Ascending aorta (tissue), 2 donors: ENCODE measurements around the gene CYP4A22. TPM values are rescaled to one million over a fixed set of nuclear protein-coding genes. Genes with fewer than 3 reads are reported as not detected.
"Not testable (repeated sequence)": the region's sequence is repeated elsewhere in the genome, so short reads cannot be mapped to it uniquely, and the experiment has no call there.

Source experiments
- DNase-seq, 2 donors: peaks; one replicate each; pipeline ENCODE4 v3.0.0-alpha.2; 2019; ENCODE audit warnings: low spot score in 2 of 2
- H3K27ac ChIP-seq, 2 donors: fragments of 200-600 bp; sonication (generic); one replicate each; pipeline ENCODE4 v1.5.1; 2016 to 2017; ENCODE audit warnings: mild to moderate bottlenecking in 1 of 2
- H3K27me3 ChIP-seq: fragments of 200-600 bp; sonication (generic); one replicate; pipeline ENCODE4 v1.5.1; 2017
- H3K36me3 ChIP-seq, 2 donors: fragments of 200-600 bp; sonication (generic); one replicate each; pipeline ENCODE4 v1.5.1; 2016
- H3K4me1 ChIP-seq, 2 donors: fragments of 200-600 bp; sonication (generic); one replicate each; pipeline ENCODE4 v1.5.1; 2016 to 2017; ENCODE audit warnings: mild to moderate bottlenecking in 1 of 2
- H3K4me3 ChIP-seq, 2 donors: fragments of 200-600 bp; sonication (generic); one replicate each; pipeline ENCODE4 v1.5.1; 2016 to 2017; ENCODE audit warnings: mild to moderate bottlenecking in 1 of 2
- H3K9me3 ChIP-seq, 2 donors: fragments of 200-600 bp; sonication (generic); one replicate each; pipeline ENCODE4 v1.5.1; 2016
- intact Hi-C: fragments of 100-400 bp; cut with DNase I; formaldehyde crosslinking; loops from one replicate; pipeline ENCODE4 v1.15.1; 2023
- total RNA-seq: library from RNA; depleted of rRNA; stranded (reverse); fragments of >200 nt; gene quantifications from one replicate; pipeline ENCODE4 v1.1.0, GENCODE V29; 2016
- TF ChIP-seq, protein P1 (sequence below), 3 experiments: fragments of 200-600 bp in 2 of 3; fragments of 450-650 bp in 1 of 3; sonication (generic) in 2 of 3; IDR thresholded peaks; one replicate each; pipeline ENCODE4 v1.5.1; 2016 to 2019; ENCODE audit warnings: antibody characterized with exemption in 3 of 3, mild to moderate bottlenecking in 1 of 3, moderate library complexity in 1 of 3

The CYP4A22 gene, protein sequence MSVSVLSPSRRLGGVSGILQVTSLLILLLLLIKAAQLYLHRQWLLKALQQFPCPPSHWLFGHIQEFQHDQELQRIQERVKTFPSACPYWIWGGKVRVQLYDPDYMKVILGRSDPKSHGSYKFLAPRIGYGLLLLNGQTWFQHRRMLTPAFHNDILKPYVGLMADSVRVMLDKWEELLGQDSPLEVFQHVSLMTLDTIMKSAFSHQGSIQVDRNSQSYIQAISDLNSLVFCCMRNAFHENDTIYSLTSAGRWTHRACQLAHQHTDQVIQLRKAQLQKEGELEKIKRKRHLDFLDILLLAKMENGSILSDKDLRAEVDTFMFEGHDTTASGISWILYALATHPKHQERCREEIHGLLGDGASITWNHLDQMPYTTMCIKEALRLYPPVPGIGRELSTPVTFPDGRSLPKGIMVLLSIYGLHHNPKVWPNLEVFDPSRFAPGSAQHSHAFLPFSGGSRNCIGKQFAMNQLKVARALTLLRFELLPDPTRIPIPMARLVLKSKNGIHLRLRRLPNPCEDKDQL
- total RNA-seq, result not detected

GRCh38 chr1:47137198-47137597 is at the start of gene CYP4A22:
Gene CYP4A22, plus strand, starts transcription at chr1:47137441. Its CDS starts 45 bp downstream, at chr1:47137486.
- intact Hi-C loops, result no loop called here
- Histone ChIP-seq H3K36me3 (no peaks in the 10 kb centered on the region), H3K27ac (no peak within 1 kb of the TSS), H3K4me1 (no peaks in the 10 kb centered on the region), H3K9me3 (no peaks in the 10 kb centered on the region), H3K27me3 (no peaks in the 10 kb centered on the region), H3K4me3 (no peak within 1 kb of the TSS)
- no peak for DNase-seq
- TF ChIP-seq, protein P1, sequence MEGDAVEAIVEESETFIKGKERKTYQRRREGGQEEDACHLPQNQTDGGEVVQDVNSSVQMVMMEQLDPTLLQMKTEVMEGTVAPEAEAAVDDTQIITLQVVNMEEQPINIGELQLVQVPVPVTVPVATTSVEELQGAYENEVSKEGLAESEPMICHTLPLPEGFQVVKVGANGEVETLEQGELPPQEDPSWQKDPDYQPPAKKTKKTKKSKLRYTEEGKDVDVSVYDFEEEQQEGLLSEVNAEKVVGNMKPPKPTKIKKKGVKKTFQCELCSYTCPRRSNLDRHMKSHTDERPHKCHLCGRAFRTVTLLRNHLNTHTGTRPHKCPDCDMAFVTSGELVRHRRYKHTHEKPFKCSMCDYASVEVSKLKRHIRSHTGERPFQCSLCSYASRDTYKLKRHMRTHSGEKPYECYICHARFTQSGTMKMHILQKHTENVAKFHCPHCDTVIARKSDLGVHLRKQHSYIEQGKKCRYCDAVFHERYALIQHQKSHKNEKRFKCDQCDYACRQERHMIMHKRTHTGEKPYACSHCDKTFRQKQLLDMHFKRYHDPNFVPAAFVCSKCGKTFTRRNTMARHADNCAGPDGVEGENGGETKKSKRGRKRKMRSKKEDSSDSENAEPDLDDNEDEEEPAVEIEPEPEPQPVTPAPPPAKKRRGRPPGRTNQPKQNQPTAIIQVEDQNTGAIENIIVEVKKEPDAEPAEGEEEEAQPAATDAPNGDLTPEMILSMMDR (IDR thresholded peaks at IDR 0.05), result no peak

GRCh38 chr1:47089356-47089755 is 47.9 kb upstream of the CYP4A22 start:
- DNase-seq, result peak in 1 of 2 donors; percentile 66
- H3K9me3 ChIP-seq, result not testable (repeated sequence)

GRCh38 chr1:47091476-47091875 is 45.8 kb upstream of the CYP4A22 start:
- H3K4me1 ChIP-seq, H3K4me3 ChIP-seq, H3K27ac ChIP-seq, H3K36me3 ChIP-seq, H3K9me3 ChIP-seq, H3K27me3 ChIP-seq, DNase-seq: not testable (repeated sequence)
- intact Hi-C loops, result loop anchor here (10.0 kb wide), 1 partner anchor 217 kb away; no protein-coding TSS in a partner anchor

More at GRCh38 chr1:47089356-47089755, 47.9 kb upstream of the CYP4A22 start:
- H3K27ac ChIP-seq, H3K4me3 ChIP-seq, H3K36me3 ChIP-seq, H3K4me1 ChIP-seq, H3K27me3 ChIP-seq, intact Hi-C loops: not testable (repeated sequence)
- TF ChIP-seq, protein P1 (IDR thresholded peaks at IDR 0.05), result peak; percentile 29 to 67 (median 57)

DNA sequence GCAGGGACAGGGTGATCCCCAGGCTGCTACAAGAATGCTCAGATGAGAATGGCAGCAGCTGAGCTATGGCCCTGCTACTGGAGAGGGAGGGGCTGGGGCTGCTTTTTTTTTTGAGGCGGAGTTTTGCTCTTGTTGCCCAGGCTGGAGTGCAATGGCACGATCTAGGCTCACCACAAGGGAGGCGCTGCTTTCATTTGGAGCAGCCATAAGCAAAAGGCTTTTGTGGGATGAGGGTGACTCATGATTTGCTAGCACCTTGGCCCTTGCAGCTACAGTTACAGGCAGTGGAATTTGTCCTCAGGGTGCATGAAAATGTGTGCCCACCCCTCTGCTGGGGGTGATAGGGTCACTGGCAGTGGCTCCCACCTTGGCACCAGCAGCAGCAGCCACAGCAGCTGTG is 32.4 kb upstream of the CYP4A22 start:
- DNase-seq, result no peak
- TF ChIP-seq, protein P1 (IDR thresholded peaks at IDR 0.05), result no peak
- Histone ChIP-seq H3K36me3 (no peaks in the 10 kb centered on the region), H3K27me3 (no peaks in the 10 kb centered on the region), H3K4me1 (no peaks in the 10 kb centered on the region), H3K27ac (no peak overlapping the region), H3K9me3 (peaks cover 0 to 12% of the 10 kb centered on the region in 2 donors), H3K4me3 (no peak overlapping the region)
- intact Hi-C loops, result no loop called here

GRCh38 chr1:47106792-47107191 is 30.4 kb upstream of the CYP4A22 start:
- no peak for DNase-seq
- TF ChIP-seq, protein P1 (IDR thresholded peaks at IDR 0.05), result no peak
- H3K4me3 ChIP-seq, result no peak overlapping the region
- no peak overlapping the region for H3K27ac ChIP-seq
- no peaks in the 10 kb centered on the region for H3K27me3 ChIP-seq
- intact Hi-C loops, result no loop called here
- peaks cover 0 to 12% of the 10 kb centered on the region in 2 donors for H3K9me3 ChIP-seq
- no peaks in the 10 kb centered on the region for H3K4me1 ChIP-seq
- H3K36me3 ChIP-seq, result no peaks in the 10 kb centered on the region

DNA sequence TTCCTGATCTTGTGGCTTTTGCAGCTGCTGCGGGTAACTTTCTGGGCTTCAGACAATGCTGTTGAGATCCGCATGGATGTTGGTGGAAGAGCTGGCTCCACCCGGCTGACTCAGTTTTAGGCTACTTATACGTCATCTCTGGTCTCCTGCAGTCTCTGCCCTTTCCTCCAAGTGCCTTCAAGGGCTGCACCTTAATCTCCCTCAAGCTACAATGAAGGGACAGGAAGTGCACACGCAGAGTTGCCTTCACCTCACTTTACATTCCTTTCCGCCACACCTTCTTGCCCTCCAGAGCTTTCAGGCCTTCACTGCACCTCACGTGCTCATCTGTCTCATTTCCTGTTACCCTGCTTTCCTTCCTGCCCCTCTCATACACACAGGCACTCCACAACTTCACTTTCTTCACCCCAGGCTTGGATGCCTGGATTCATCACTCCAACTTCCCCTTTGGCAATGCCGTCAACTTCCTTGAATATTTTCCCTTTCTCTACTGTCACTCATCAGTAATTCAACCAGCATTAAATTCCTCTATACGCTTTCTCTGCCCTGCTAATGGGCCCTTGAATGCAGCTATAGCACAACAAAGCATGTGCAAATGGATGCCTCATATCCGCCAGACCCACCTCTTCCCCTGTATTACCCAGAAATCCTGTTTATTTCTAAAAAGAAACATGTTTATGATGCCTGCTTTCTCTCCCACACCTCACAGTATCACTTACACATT is 29.2 kb upstream of the CYP4A22 start:
- not testable (repeated sequence) for DNase-seq, H3K27ac ChIP-seq, H3K9me3 ChIP-seq

DNA sequence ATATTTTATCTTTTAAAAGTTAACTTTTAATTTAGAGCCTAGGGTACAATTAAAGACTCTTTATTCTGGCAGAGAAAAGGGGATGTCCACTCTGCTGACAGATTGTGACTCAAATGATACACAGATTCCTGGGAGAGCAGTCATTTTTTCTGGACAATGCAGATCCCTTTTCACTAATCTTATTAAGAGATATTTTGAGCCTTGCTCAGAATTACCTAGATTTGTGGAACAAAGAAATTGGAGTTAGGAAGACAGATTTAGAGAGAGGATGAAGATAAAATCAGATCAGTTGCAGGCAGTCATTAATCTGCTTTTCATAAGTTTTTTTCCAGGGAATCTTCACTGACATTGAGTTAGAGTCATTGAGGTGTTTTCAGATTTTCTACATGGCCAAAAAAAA is 27.8 kb upstream of the CYP4A22 start:
- intact Hi-C loops, H3K36me3 ChIP-seq, H3K9me3 ChIP-seq, H3K4me1 ChIP-seq, DNase-seq, H3K27ac ChIP-seq, H3K27me3 ChIP-seq, H3K4me3 ChIP-seq: not testable (repeated sequence)

More for the DNA sequence above, 29.2 kb upstream of the CYP4A22 start:
- H3K27me3 ChIP-seq, H3K36me3 ChIP-seq, H3K4me1 ChIP-seq, H3K4me3 ChIP-seq, intact Hi-C loops: not testable (repeated sequence)
